HG03432 (cell line): ENCODE measurements around the gene ADORA1.

Source experiments
- ATAC-seq: cut with Tn5 transposase; IDR thresholded peaks from one replicate; pipeline ENCODE4 v1.9.1; 2021; ENCODE audit warnings: mild to moderate bottlenecking, moderate library complexity; ENCODE audit not compliant: unreplicated experiment

The ADORA1 gene

DNA sequence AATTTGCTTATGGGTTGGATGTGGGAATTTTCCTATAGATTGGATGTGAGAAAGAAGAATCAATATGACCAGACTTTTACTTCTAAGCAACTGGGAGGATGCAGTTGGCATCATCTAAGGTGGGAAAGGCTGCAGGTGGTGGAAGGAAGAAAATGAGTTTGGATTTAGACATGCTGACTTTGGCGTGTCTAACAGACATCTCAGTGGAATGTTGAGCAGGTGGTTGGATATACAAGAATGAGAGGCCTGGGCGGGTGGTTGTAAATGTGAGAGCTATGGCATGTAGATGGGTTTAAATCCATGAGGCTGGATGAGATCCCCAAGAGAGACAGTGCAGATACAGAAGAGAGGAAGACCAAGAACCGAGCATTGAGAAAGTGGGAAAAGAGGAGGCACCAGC lies 10.5 kb downstream of the ADORA1 start:
- ATAC-seq: no peak

DNA sequence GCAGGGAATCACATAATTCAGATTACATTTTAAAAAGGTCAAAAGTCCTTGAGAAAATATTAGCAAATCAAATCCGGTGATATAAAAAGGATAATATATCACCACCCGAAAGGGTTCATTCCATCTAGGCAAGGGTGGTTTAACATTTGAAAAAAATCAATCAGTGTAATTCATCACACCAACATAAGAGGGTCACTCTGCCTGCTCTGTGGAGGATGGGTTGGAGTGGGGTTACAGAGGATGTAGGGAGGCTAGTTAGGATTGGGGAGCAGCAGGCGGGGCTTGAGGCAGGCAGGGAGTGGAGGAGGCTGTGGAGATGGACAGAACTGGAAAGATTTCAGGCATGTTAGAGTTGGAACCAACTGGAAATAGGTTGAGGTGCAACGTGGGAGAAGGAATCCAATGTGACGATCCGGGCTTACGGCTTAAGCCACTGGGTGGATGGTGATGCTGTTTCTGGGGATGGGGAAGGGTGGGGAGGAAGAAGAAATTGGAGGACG lies 12.5 kb downstream of the ADORA1 start:
- ATAC-seq: no peak

DNA sequence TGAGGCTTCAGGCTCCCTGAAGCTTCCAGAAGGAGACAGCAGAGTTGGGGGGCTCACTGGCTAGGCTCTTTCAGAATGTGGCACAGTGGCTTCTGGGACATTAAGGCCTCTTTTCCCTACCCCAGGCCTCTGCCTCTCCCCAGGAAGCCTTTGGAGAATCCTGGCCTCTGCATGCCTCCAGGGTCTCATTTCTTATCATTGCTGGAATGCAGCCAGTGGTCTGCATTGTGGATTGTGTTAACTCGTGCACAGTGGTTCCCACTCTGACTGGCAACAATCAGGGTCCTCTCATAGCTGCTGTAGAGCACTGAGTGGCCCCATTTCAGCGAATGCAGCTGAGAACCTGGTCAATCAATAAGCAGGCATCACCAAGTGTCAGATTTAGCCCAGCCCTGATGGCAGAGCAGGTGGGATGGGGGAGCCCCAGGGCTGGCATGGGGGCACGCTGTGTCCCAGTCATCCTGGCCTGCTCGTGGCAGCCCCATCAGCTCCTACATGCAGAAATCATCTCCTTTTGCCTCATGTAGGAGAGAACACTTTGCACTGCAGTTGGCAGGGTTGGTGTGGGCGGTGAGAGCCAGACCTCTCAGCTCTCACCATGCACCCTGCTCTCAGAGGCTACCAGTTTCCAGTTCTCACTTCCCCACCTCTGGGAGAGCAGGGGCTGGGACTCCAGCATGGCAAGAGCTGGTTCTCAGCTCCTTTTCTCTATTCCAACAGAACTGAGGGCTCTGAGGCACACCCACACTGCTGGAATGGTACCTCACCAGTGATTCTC lies 13.4 kb downstream of the ADORA1 start:
- ATAC-seq: no peak

DNA sequence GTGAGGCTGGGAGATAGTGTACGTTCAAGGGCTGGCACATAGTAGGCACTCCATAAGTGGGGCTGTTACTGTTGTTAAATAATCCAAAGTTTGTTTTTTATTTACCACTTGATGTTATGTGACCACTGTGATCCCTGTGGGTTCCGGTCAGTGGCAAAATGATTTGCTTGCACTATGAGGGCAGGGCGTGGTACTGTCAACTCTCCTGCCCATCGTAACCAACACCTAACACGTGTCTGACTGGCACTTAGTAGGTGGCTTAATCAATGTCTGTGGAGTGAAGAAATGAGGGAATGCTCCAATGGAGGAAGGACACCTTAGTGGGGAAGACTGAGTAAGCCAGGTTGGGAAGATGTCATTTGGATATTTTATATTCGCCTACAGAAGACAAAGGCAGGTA lies 14.6 kb downstream of the ADORA1 start:
- ATAC-seq: no peak

DNA sequence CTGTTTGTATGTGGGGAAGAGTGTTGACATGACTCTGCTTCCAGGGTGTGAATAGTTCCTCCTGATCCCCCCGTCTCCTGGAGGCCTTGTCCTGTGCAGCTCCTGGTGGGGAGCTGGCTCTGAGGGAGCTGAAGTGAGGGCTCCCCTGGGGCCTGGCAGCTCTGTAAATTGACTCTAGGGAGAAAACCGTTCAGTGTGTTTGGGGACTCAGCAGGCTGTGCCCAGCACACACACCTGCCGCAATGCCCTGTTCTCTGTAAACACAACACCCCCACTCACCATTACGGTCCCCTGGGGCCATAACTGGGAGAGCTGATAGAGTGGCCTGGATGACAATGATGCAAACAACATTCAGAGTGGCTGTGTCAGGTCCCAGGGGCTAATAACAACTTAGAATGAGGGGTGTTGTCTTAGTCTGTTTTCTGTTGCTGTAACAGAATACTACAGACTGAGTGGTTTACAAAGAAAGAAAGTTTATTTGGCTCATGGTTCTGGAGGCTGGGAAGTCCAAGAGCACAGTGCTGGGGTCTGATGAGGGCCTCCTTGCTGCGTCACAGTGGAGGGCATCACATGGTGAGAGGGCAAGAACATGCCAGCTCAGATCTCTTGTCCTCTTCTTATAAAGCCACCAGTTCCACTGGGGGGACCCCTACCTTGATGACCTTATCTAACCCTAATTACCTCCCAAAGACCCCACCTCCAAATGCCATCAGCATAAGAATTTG lies 15.3 kb downstream of the ADORA1 start:
- ATAC-seq: no peak

DNA sequence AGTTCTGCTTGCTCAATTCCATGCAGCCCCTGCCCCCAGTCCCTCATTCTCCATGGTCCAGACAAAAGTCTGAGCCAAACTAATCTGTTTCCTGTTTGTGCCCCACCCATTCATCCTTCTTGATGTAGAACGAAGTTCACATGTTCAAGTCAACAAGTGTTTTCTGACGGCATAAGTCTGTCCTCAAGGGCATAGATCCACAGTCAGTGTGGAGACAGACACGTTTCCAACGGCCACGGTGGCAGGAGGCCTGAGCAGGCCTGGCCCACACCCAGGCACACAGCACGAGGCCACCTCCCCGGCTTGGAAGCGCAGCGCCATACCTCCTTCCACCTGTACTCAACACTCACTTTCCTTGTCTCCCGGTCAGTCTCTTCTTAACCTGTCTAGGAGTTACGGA lies 16.1 kb downstream of the ADORA1 start:
- ATAC-seq: no peak

DNA sequence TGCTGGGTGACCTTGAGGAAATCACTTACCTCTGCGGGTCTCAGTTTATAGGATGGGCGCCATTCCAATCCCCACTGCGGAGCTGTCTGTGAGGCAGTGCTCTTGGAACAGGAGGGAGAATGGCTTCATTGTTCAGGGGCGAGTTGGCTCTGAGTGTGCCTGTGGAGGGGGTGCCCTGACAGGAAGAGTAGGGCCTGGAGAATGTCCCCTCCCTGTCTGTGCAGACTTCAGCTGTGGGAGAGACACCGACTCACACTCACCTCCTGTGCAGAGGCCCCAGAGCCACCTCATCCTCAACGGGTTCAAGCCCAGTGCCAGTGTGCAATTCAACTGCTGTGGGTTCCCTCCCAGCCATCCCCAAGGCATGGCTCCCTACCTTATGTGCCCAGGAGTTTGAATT lies 17.1 kb downstream of the ADORA1 start:
- ATAC-seq: no peak

DNA sequence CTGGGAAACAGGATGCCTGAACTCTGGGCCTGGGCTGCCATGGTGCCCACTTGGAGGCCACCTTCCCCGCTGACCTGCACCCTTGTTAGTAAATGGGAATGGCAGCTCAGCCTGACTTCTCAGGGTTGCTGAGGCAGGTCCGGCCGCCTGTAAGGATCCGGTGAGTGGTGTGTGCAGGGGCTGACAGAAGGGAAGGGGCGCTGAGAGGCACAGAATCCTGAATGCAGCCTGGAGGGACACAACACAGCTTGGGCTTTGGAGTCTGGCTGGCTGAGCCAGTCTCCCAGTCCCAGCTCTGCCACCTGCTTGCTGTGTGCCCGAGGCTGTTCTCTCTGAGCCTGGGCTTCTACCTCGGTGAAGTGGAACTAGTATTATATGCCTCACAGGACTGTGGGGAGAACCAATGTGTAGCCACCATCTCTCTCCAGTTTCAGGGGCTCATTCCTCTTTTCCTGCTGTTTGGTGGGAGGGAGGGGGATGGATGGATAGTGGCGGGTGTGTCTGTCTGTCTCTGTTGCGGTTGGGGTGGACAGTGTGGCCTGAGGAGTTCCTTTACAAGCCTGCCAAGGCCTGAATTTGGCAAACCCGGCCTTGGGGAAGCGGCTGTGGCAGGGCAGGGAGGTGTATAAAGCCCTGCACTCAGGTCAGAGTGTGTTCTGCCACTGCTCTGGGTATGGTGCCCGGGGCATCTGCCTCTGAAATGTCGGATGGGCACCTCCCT lies 18.0 kb downstream of the ADORA1 start:
- no peak for ATAC-seq

DNA sequence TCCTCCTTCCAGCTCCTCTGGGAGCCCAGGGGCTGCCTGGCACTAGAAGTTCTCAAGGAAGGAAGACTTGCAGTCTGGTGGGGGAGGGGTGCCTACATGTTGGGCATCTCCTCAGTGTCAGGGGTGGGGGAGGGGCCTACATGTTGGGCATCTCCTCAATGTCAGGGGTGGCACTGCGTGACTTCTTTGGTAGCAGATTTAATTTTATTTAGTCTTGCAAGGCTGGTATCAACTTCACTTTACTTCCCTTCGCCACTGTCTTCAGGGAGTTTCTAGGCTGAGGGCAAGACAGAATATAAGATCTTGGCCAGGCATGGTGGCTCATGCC lies 18.5 kb downstream of the ADORA1 start:
- no peak for ATAC-seq

DNA sequence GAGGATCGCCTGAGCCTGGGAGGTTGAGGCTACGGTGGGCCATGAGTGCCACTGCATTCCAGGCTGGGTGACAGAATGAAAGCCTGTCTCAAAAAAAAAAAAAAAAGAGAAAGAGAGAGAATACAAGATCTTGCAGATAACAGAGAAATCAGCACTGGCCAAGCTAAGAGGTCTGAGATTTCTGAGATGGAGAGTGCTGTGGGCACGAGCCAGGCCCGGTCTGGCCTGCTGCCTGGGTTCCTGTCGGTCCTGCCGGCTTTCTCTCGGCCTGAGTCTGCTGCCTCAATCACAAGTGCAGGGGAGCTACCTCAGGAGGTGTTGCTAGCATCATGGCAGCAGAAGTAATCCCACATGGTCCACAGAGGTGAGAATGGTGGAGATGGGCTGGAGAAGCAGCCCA lies 19.0 kb downstream of the ADORA1 start:
- no peak for ATAC-seq

DNA sequence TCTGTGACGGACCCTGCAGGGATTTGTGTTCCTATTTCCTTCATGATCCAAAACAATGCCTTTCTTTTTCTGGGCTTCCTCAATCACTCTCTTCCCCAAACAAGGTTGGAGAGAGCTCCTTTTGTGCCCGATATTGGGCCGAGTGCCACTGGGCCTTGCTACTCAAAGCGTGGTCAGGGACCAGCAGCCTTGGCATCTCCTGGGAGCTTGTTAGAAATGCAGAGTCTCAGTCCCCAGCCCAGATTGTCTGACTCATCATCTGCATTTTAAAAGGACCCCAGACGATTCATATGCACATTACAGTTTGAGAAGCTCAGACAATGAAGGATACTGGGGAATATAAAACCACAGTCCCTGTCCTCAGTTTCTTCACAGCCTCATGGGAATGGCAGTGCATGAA lies 19.9 kb downstream of the ADORA1 start:
- ATAC-seq: no peak

DNA sequence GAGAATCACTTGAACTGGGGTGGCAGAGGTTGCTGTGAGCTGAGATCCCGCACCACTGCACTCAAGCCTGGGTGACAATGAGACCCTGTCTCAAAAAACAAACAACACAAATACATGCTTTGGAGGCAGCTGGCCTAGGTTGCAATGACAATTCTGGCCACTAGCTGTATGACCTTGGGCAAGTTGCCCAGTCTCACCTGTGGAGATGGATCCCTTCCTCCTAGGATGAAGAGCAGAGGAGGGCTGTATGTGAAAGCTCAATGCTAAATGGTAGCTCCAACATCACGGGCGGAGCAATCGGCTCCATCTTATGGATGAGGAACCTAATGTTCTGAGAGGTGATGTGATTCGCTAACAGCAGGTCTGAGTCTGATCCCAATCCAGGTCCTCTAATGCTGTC lies 20.6 kb downstream of the ADORA1 start:
- ATAC-seq: no peak

DNA sequence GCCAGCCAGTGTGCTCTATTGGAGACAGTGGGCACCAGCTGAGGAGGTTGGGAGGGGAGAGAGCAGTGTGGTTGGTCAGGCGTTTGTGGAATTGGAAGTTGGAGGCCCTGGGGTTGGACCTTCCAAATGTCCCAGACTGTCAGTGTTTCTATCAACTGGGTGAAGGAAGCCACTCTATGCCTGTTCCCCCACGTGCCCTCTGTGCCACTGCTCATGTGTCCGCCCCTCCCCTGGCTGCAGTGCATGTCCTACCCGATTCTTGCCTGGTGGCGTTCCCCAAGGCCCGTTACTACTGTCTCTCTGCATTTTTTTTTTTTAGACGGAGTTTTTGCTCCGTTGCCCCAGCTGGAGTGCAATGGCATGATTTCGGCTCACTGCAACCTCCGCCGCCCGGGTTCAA lies 21.1 kb downstream of the ADORA1 start:
- ATAC-seq: no peak

DNA sequence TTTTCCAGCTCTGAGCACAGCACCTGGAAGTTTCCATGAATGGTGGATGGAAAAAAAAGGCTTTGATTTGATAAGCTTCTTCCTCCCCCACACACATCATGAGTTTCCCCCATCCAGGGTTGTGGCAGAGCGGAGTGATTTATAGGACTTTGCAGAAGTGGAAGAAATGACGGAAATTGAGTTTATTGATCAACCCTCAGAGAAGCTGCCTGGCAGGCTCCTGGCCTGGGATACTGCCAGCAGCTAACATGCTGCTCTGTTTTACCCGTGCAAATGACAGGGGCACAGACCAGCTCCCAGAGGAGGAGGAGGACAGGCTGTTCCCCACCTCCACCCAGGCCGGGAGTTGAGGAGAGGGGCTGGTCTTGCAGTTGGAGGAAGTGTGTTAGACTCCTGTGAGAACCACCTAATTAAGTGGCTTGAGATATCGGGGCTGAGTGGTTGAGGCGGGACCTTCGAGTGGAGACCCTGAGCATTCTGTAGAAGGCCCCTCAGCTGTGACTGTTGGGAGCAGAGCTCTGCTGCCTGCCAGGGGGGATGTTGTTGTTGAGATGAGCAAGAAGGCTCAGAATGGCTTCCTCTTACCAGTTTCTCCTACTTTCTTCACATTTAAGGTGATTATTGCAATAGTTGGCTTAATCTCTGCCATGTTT lies 21.8 kb downstream of the ADORA1 start:
- no peak for ATAC-seq

DNA sequence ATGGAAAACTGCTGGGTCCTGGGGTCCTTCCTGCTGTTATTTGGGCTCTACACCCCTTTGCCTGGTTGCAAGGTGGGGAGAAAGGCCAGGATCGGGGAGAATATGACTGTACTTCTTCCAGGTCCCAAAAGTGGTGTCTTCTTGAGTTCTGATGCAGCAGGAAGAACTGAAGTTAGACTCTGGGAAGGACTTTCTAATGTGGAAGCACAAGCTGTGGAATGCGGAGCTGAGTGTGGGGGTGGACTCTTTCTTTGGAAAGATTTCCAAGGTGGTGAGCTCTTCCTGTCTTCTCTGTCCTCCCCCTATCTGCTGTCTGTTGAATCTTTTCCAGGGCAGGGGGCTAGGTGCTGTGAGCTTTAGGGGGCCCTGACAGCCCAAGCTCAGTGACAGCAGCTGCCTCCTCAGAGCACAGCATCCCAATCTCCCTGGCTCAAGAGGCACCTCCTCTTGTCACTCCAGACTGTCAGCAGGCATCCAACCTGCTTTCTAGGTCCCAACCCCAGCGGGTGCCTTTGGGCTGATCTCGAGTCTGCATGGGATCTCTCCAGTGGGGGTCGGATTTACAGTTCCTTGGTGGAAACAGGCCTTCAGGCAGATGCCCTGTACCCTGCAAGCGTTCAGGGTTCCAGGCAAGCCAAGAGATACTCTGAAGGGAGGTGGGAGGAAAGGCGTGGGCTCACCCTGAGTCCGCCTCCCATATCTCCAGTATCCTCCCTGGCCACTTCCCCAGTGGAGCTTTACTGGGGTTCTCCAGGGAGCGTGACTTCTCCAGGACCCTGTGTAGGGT lies 23.2 kb downstream of the ADORA1 start:
- ATAC-seq: no peak

DNA sequence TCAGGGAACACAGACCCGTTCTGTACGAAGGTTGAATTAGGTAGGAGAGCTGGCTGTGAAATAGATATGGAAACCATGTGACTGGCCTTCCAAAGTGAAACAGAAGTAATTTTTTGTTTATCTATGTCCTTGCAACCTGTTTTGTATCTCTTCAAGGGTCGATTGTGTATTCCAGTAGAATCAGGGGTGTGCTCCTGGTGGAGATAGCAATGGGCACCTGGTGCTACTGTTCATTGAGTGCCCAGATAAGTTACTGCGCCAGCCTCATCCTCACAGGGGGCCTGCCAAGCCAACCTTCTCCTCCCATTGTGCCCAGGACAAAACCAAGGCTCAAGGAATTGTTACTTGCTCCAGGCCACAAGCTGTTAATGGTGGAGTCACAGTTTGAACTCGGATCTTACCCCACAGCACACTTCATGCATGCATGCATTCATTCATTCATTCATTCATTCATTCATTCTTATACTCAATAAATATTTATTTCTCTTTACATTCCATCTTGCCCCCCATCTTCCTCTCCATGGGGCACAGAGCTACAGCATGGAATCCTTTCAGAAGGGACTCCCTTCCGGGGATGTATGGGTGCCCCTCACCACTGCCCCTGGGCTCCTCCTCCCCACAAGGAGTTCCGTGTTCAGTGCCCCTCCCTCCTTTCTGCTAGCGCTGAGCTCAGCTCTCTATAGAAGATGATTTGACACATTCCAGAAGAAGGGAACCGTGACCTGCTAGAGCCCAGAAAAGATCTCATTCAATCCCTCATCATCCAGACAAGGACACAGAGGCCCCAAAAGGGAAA lies 24.0 kb downstream of the ADORA1 start:
- ATAC-seq: no peak

DNA sequence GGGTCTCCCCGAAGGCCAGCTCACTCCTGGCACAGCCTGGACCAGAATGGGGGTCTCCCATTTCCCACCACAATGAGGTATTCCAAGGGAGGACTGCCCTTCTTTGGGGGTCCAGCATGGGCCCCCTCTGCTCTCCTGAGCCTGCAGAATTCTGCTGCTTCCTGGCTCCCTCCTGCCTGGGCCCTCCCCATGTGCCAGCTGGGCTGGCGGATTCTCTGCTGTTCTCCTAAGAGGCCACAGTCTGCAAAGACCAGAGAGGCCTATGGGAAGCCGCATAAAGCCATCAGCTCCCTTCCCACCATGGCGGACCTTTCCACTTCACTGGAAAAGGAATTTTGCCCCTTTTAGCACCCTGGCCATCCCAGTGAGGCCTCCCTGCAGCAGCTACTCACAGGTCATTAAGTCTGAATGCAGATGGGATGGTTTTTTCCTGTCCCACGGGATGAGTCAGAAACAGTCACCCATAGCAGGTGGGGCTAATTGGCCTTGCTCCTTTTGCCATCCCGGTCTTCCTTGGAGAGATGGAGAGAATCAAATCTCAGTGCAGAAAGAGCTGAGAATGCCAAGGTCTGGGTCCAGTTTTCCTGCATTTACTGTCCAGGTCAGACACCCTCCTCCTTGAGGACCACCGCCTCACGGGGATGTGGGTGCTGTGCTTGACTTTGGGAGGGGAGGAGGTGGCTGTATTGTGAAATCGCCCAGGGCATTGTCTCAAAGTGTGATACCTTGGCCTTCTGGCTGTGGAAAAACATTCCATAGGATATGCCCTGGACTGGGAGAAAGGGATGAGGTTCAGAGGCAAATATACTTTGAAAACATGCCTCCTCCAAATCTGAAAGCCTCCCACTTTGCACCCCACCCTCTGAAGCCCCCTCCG lies 24.9 kb downstream of the ADORA1 start:
- ATAC-seq: no peak

DNA sequence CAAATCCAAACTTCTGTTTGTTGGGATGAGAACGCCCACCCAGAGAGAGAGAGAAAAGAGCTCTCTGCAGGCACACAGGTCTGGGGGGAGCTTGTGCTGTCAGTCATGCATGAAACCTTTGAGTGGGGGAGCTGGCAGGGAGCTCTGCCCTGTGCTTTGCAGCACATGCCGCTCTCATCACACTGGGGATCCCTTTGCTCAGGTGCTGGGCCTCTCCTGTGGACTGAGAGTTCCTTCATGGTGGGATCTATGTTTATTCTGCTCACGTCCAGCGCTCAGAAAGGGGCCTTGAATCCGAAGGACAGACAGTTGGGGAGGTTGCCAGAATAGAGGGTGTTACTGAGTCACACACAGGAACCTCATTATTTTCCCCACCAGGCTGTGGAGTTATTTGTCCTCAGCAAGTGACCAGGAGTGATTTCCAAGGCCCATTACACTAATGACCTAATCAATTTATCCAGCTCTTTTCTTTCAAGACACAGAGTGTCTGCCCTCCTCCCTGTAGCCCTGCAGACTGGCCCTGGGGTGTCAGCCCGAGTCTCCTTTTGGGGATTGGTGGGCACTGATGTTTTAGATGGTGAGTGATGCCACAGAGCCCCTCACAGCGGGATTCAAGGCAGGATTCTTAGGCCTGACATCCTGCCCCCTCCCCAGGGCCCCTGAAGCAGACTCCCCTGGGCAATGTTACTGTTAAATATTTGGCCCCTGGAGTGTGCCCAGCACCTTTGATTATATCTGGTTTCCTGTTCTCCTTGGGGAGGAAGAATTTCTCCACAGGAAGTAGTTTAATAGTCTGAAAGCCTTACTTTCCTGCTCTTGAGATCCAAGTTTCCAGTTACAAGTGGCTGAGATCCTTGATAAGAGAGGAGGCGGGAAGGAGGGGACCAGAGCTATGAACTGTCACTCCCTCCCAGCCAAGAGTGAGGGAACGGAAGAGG lies 25.8 kb downstream of the ADORA1 start:
- ATAC-seq: no peak
